ENCODE data around the gene SYT8. TPM values are rescaled to one million over a fixed set of nuclear protein-coding genes. Genes with fewer than 3 reads are reported as not detected.
"Not testable (repeated sequence)": the region's sequence is repeated elsewhere in the genome, so short reads cannot be mapped to it uniquely, and the experiment has no call there.

The SYT8 gene
- total and polyA plus RNA-seq, 3 experiments from 2014 or later = not detected

GRCh38 chr11:1884303-1884700 is 49.5 kb downstream of the SYT8 start:
- no peak for DNase-seq
- Mint-ChIP-seq H3K27me3 (no peaks in the 10 kb centered on the region), H3K36me3 (peaks cover 0 to 17% (median 0%) of the 10 kb centered on the region in 3 donors), H3K4me1 (peaks cover 16 to 45% (median 28%) of the 10 kb centered on the region in 3 donors), H3K4me3 (no peak overlapping the region), H3K27ac (no peak overlapping the region), H3K9me3 (no peaks in the 10 kb centered on the region)
- H3K27ac ChIP-seq (ENCODE audit: low read depth, low read length) = no peak overlapping the region
- no peak overlapping the region for H3K4me3 ChIP-seq (ENCODE audit: low read length)
- peaks cover 23% of the 10 kb centered on the region for H3K4me1 ChIP-seq (ENCODE audit: insufficient read depth, low read length)
- H3K9me3 ChIP-seq (ENCODE audit: low read length) = no peaks in the 10 kb centered on the region
- ChIA-PET CTCF (interaction anchor here (4.5 kb wide), 1 partner anchor 31 kb away, joined by 93 read pairs; the partner anchor contains the start of gene LSP1), POLR2A (no interaction called here)
- no peaks in the 10 kb centered on the region for H3K27me3 ChIP-seq (ENCODE audit: insufficient read depth, low read length, poor library complexity, severe bottlenecking)
- H3K36me3 ChIP-seq (ENCODE audit: insufficient read depth, low read length) = peaks cover 36% of the 10 kb centered on the region

GRCh38 chr11:1886551-1886950 is 51.8 kb downstream of the SYT8 start:
- H3K36me3 Mint-ChIP-seq = peaks cover 0 to 15% (median 0%) of the 10 kb centered on the region in 3 donors
- peak overlapping the region in 2 of 8 donors; percentile 17 to 28 for H3K27ac Mint-ChIP-seq
- H3K27ac ChIP-seq (ENCODE audit: low read depth, low read length); H3K9me3 ChIP-seq (ENCODE audit: low read length); H3K4me3 Mint-ChIP-seq; H3K27me3 ChIP-seq (ENCODE audit: insufficient read depth, low read length, poor library complexity, severe bottlenecking); H3K27me3 Mint-ChIP-seq; H3K9me3 Mint-ChIP-seq; POLR2A ChIA-PET; H3K4me3 ChIP-seq (ENCODE audit: low read length); CTCF ChIA-PET: not testable (repeated sequence)
- Histone ChIP-seq H3K4me1 (ENCODE audit: insufficient read depth, low read length) (peaks cover 46% of the 10 kb centered on the region), H3K36me3 (ENCODE audit: insufficient read depth, low read length) (peaks cover 36% of the 10 kb centered on the region)
- H3K4me1 Mint-ChIP-seq = peaks cover 17 to 50% (median 18%) of the 10 kb centered on the region in 3 donors
- peak in 1 of 5 donors; percentile 23 for DNase-seq

Other genes with a start within 250 kb of the SYT8 start
- gene KRTAP5-1, start 249.7 kb upstream of the SYT8 start, total RNA-seq = not detected
- gene KRTAP5-1, start 249.7 kb upstream of the SYT8 start, polyA plus RNA-seq = not detected
- gene KRTAP5-2, start 236.7 kb upstream of the SYT8 start, total RNA-seq = not detected
- 0.46 TPM for gene KRTAP5-2, start 236.7 kb upstream of the SYT8 start, polyA plus RNA-seq
- not detected for gene KRTAP5-3, start 226.5 kb upstream of the SYT8 start, total RNA-seq
- gene KRTAP5-3, start 226.5 kb upstream of the SYT8 start, polyA plus RNA-seq = not detected
- not detected for gene KRTAP5-4, start 212.9 kb upstream of the SYT8 start, total RNA-seq
- gene KRTAP5-4, start 212.9 kb upstream of the SYT8 start, polyA plus RNA-seq = not detected
- gene KRTAP5-5, start 205.2 kb upstream of the SYT8 start, total RNA-seq = not detected
- not detected for gene KRTAP5-5, start 205.2 kb upstream of the SYT8 start, polyA plus RNA-seq
- not detected for gene KRTAP5-6, start 137.8 kb upstream of the SYT8 start, total RNA-seq
- gene KRTAP5-6, start 137.8 kb upstream of the SYT8 start, polyA plus RNA-seq = not detected
- under 1 TPM; 0.39 to 0.95 TPM for gene IFITM10, start 84.4 kb upstream of the SYT8 start, total RNA-seq
- gene IFITM10, start 84.4 kb upstream of the SYT8 start, polyA plus RNA-seq = 0.10 TPM
- gene CTSD, start 71.1 kb upstream of the SYT8 start, total RNA-seq = 100 to 1,000 TPM; 110 to 116 TPM
- gene CTSD, start 71.1 kb upstream of the SYT8 start, polyA plus RNA-seq = 206 TPM
- gene TNNI2, start 4.0 kb downstream of the SYT8 start, total RNA-seq = under 1 TPM in 1 of 2 experiments, not detected in 1; 0.33 TPM
- gene TNNI2, start 4.0 kb downstream of the SYT8 start, polyA plus RNA-seq = not detected
- 100 to 1,000 TPM; 226 to 230 TPM for gene LSP1, start 18.1 kb downstream of the SYT8 start, total RNA-seq
- gene LSP1, start 18.1 kb downstream of the SYT8 start, polyA plus RNA-seq = 496 TPM
- not detected for gene PRR33, start 56.9 kb downstream of the SYT8 start, total RNA-seq
- gene PRR33, start 56.9 kb downstream of the SYT8 start, polyA plus RNA-seq = 0.17 TPM
- 1 to 10 TPM; 1.4 to 1.6 TPM for gene TNNT3, start 84.7 kb downstream of the SYT8 start, total RNA-seq
- not detected for gene TNNT3, start 84.7 kb downstream of the SYT8 start, polyA plus RNA-seq
- 100 to 1,000 TPM; 127 to 129 TPM for gene MRPL23, start 112.3 kb downstream of the SYT8 start, total RNA-seq
- gene MRPL23, start 112.3 kb downstream of the SYT8 start, polyA plus RNA-seq = 9.3 TPM
- gene H19, start 162.9 kb downstream of the SYT8 start, total RNA-seq = not detected
- not detected for gene H19, start 162.9 kb downstream of the SYT8 start, polyA plus RNA-seq